Measurements from ENCODE around the gene AUTS2. TPM values are rescaled to one million over a fixed set of nuclear protein-coding genes. Genes with fewer than 3 reads are reported as not detected.

The AUTS2 gene
- polyA plus RNA-seq, 1 donor from 2014 or later = 97.3 TPM

DNA sequence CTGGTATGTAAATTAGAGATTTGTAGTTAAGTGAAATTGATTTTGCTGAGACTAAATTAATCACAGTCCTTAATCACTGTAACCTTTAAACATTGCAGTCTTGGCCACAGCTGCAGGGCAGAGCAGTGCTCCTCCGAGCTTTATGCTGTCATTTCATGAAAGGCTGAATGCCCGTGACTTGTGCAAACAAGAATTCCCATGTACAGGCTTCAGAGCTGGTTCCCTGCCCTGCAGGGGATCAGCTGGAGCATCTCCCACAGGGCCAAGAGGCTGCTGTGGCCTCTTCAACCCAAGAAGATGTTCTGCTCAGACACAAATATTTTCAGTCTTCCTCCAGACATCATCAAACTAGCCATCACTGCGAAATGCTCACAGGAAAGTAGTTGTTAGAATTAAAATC is 419.1 kb downstream of the AUTS2 start:
- Histone ChIP-seq H4K20me1 (ENCODE audit: insufficient read depth) (no peaks in the 10 kb centered on the region), H3K9me2 (ENCODE audit: insufficient read depth, low read length) (no peaks in the 10 kb centered on the region), H3K4me3 (ENCODE audit: low read length) (no peak overlapping the region), H3K9ac (ENCODE audit: low read length) (no peak overlapping the region), H3K9me3 (ENCODE audit: low read length) (no peaks in the 10 kb centered on the region), H3F3A (ENCODE audit: insufficient read depth, low read length, poor library complexity, severe bottlenecking) (no peaks in the 10 kb centered on the region), H3K36me3 (ENCODE audit: insufficient read depth, low read length) (no peaks in the 10 kb centered on the region), H2AFZ (ENCODE audit: low read depth, low read length) (no peak overlapping the region), H3K79me2 (replicated peaks; ENCODE audit: insufficient read depth, low read length) (peaks cover 17% of the 10 kb centered on the region), H3K27me3 (ENCODE audit: insufficient read depth, low read depth, low read length) (no peaks in the 10 kb centered on the region), H3K4me2 (ENCODE audit: low read length) (no peak overlapping the region), H3K27ac (ENCODE audit: low read length) (no peak overlapping the region)
- TF ChIP-seq MXI1 (conservative IDR thresholded peaks at IDR 0.05; ENCODE audit: poor library complexity, severe bottlenecking) = no peak
- TF ChIP-seq TAF1 (IDR thresholded peaks at IDR 0.05; ENCODE audit: low read depth) = no peak
- no peak for TF ChIP-seq EP300 (conservative IDR thresholded peaks at IDR 0.05; ENCODE audit: poor library complexity, severe bottlenecking)
- no peak for TF ChIP-seq RAD21 (conservative IDR thresholded peaks at IDR 0.05)
- TF ChIP-seq, protein P1, sequence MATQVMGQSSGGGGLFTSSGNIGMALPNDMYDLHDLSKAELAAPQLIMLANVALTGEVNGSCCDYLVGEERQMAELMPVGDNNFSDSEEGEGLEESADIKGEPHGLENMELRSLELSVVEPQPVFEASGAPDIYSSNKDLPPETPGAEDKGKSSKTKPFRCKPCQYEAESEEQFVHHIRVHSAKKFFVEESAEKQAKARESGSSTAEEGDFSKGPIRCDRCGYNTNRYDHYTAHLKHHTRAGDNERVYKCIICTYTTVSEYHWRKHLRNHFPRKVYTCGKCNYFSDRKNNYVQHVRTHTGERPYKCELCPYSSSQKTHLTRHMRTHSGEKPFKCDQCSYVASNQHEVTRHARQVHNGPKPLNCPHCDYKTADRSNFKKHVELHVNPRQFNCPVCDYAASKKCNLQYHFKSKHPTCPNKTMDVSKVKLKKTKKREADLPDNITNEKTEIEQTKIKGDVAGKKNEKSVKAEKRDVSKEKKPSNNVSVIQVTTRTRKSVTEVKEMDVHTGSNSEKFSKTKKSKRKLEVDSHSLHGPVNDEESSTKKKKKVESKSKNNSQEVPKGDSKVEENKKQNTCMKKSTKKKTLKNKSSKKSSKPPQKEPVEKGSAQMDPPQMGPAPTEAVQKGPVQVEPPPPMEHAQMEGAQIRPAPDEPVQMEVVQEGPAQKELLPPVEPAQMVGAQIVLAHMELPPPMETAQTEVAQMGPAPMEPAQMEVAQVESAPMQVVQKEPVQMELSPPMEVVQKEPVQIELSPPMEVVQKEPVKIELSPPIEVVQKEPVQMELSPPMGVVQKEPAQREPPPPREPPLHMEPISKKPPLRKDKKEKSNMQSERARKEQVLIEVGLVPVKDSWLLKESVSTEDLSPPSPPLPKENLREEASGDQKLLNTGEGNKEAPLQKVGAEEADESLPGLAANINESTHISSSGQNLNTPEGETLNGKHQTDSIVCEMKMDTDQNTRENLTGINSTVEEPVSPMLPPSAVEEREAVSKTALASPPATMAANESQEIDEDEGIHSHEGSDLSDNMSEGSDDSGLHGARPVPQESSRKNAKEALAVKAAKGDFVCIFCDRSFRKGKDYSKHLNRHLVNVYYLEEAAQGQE (IDR thresholded peaks at IDR 0.05; ENCODE audit: borderline replicate concordance) = no peak
- TF ChIP-seq, protein P2, sequence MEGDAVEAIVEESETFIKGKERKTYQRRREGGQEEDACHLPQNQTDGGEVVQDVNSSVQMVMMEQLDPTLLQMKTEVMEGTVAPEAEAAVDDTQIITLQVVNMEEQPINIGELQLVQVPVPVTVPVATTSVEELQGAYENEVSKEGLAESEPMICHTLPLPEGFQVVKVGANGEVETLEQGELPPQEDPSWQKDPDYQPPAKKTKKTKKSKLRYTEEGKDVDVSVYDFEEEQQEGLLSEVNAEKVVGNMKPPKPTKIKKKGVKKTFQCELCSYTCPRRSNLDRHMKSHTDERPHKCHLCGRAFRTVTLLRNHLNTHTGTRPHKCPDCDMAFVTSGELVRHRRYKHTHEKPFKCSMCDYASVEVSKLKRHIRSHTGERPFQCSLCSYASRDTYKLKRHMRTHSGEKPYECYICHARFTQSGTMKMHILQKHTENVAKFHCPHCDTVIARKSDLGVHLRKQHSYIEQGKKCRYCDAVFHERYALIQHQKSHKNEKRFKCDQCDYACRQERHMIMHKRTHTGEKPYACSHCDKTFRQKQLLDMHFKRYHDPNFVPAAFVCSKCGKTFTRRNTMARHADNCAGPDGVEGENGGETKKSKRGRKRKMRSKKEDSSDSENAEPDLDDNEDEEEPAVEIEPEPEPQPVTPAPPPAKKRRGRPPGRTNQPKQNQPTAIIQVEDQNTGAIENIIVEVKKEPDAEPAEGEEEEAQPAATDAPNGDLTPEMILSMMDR (IDR thresholded peaks at IDR 0.05; ENCODE audit: poor library complexity, severe bottlenecking) = no peak
- TF ChIP-seq EZH2 (IDR thresholded peaks at IDR 0.05; ENCODE audit: borderline replicate concordance, insufficient read depth, low read length, poor library complexity, severe bottlenecking) = no peak
- no peak for TF ChIP-seq POLR2AphosphoS5 (IDR thresholded peaks at IDR 0.05)
- TF ChIP-seq SMC3 (conservative IDR thresholded peaks at IDR 0.05; ENCODE audit: poor library complexity) = no peak

DNA sequence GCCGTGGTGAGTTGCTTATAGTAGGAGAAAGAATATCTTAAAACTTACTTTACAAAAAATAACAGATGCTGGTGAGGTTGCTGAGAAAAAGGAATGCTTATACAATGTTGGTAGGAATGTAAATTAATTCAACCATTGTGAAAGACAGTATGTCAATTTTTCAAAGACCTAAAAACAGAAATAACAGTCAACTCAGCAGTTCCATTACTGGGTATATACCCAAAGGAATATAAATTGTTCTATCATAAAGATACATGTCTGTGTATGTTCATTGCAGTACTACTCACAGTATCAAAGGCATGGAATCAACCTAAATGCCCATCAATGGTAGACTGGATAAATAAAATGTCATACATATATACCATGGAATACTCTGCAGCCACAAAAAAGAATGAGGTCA is 420.4 kb downstream of the AUTS2 start:
- Histone ChIP-seq H3K27ac (ENCODE audit: low read length) (no peak overlapping the region), H3F3A (ENCODE audit: insufficient read depth, low read length, poor library complexity, severe bottlenecking) (no peaks in the 10 kb centered on the region), H3K9me3 (ENCODE audit: low read length) (no peaks in the 10 kb centered on the region), H4K20me1 (ENCODE audit: insufficient read depth) (no peaks in the 10 kb centered on the region), H2AFZ (ENCODE audit: low read depth, low read length) (no peak overlapping the region), H3K9ac (ENCODE audit: low read length) (no peak overlapping the region), H3K4me2 (ENCODE audit: low read length) (no peak overlapping the region), H3K36me3 (ENCODE audit: insufficient read depth, low read length) (no peaks in the 10 kb centered on the region), H3K27me3 (ENCODE audit: insufficient read depth, low read depth, low read length) (no peaks in the 10 kb centered on the region), H3K79me2 (replicated peaks; ENCODE audit: insufficient read depth, low read length) (peaks cover 14% of the 10 kb centered on the region), H3K9me2 (ENCODE audit: insufficient read depth, low read length) (no peaks in the 10 kb centered on the region), H3K4me3 (ENCODE audit: low read length) (no peak overlapping the region)
- no peak for TF ChIP-seq SMC3 (conservative IDR thresholded peaks at IDR 0.05; ENCODE audit: poor library complexity)
- peak; percentile 53 for TF ChIP-seq EP300 (conservative IDR thresholded peaks at IDR 0.05; ENCODE audit: poor library complexity, severe bottlenecking)
- no peak for TF ChIP-seq RAD21 (conservative IDR thresholded peaks at IDR 0.05)

DNA sequence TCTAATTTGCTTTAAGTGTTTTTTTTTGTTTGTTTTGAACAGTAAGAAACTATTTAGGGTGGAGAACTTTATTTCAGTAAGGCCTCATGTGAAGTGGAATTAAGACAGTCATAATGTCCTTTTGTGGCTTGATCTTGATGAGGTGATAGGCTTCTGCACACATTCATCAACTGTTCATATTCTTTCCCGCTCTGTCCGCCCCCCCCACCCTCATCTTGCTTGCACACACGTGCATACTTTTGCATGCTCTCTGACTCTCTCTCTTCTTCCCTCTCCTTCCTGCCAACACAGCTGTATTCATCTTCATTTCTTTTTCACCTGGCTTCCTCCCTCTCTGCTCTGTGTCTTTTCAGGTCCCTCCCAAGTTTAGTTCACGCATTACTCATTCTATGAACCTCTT is 429.6 kb downstream of the AUTS2 start:
- Histone ChIP-seq H3F3A (ENCODE audit: insufficient read depth, low read length, poor library complexity, severe bottlenecking) (no peaks in the 10 kb centered on the region), H3K9ac (ENCODE audit: low read length) (no peak overlapping the region), H2AFZ (ENCODE audit: low read depth, low read length) (no peak overlapping the region), H3K27me3 (ENCODE audit: insufficient read depth, low read depth, low read length) (no peaks in the 10 kb centered on the region), H3K36me3 (ENCODE audit: insufficient read depth, low read length) (no peaks in the 10 kb centered on the region), H3K9me2 (ENCODE audit: insufficient read depth, low read length) (no peaks in the 10 kb centered on the region), H4K20me1 (ENCODE audit: insufficient read depth) (no peaks in the 10 kb centered on the region), H3K4me3 (ENCODE audit: low read length) (no peak overlapping the region), H3K79me2 (replicated peaks; ENCODE audit: insufficient read depth, low read length) (peaks cover 21% of the 10 kb centered on the region), H3K9me3 (ENCODE audit: low read length) (no peaks in the 10 kb centered on the region), H3K27ac (ENCODE audit: low read length) (no peak overlapping the region), H3K4me2 (ENCODE audit: low read length) (no peak overlapping the region)
- TF ChIP-seq EP300 (conservative IDR thresholded peaks at IDR 0.05; ENCODE audit: poor library complexity, severe bottlenecking) (no peak), RAD21 (conservative IDR thresholded peaks at IDR 0.05) (no peak), TAF1 (IDR thresholded peaks at IDR 0.05; ENCODE audit: low read depth) (no peak), EZH2 (IDR thresholded peaks at IDR 0.05; ENCODE audit: borderline replicate concordance, insufficient read depth, low read length, poor library complexity, severe bottlenecking) (no peak), MXI1 (conservative IDR thresholded peaks at IDR 0.05; ENCODE audit: poor library complexity, severe bottlenecking) (no peak), POLR2AphosphoS5 (IDR thresholded peaks at IDR 0.05) (no peak)
- TF ChIP-seq, protein P2 (IDR thresholded peaks at IDR 0.05; ENCODE audit: poor library complexity, severe bottlenecking) = no peak
- TF ChIP-seq, protein P1 (IDR thresholded peaks at IDR 0.05; ENCODE audit: borderline replicate concordance) = no peak
